A549 (cell line): ENCODE measurements around the gene EEIG1.

Experiments used
- CBX8 ChIP-seq: fragments of 200-600 bp; sonication (generic); IDR thresholded peaks from 2 replicates; pipeline ENCODE4 v1.6.1; 2016
- CEBPB ChIP-seq, 2 experiments: fragments of >200 bp in 1 of 2; sonication (Bioruptor Twin) in 1 of 2; formaldehyde crosslinking in 1 of 2; IDR thresholded peaks; 2 replicates each; pipeline ENCODE4 v1.6.1; 2012 to 2016
- EHMT2 ChIP-seq: fragments of 200-600 bp; sonication (generic); IDR thresholded peaks from 2 replicates; pipeline ENCODE4 v1.6.1; 2016; ENCODE audit warnings: antibody characterized with exemption, low read depth, mild to moderate bottlenecking, moderate library complexity
- EP300 ChIP-seq, 2 experiments: fragments of >200 bp; sonication (Bioruptor Twin); formaldehyde crosslinking; IDR thresholded peaks; 2 replicates in 1 of 2; 3 replicates in 1 of 2; pipeline ENCODE4 v1.6.1; 2016 to 2017
- JUN ChIP-seq, 2 experiments: fragments of >200 bp; sonication (Bioruptor Twin); formaldehyde crosslinking; IDR thresholded peaks; 2 replicates in 1 of 2; 3 replicates in 1 of 2; pipeline ENCODE4 v1.6.1; 2016 to 2017
- MAZ ChIP-seq: fragments of 150-350 bp; IDR thresholded peaks from 2 replicates; pipeline ENCODE4 v1.6.1; 2014; ENCODE audit warnings: antibody characterized with exemption, low read depth, low read length, borderline replicate concordance
- NR3C1 ChIP-seq: fragments of >200 bp; sonication (Bioruptor Twin); formaldehyde crosslinking; IDR thresholded peaks from 3 replicates; pipeline ENCODE4 v1.6.1; 2017
- RCOR1 ChIP-seq: fragments of 150-350 bp; IDR thresholded peaks from 2 replicates; pipeline ENCODE4 v1.6.1; 2014; ENCODE audit warnings: antibody characterized with exemption, low read length, low read depth
- TF ChIP-seq, protein P1 (sequence below): fragments of >200 bp; sonication (Bioruptor Twin); formaldehyde crosslinking; IDR thresholded peaks from 3 replicates; pipeline ENCODE4 v1.5.1; 2016

DNA sequence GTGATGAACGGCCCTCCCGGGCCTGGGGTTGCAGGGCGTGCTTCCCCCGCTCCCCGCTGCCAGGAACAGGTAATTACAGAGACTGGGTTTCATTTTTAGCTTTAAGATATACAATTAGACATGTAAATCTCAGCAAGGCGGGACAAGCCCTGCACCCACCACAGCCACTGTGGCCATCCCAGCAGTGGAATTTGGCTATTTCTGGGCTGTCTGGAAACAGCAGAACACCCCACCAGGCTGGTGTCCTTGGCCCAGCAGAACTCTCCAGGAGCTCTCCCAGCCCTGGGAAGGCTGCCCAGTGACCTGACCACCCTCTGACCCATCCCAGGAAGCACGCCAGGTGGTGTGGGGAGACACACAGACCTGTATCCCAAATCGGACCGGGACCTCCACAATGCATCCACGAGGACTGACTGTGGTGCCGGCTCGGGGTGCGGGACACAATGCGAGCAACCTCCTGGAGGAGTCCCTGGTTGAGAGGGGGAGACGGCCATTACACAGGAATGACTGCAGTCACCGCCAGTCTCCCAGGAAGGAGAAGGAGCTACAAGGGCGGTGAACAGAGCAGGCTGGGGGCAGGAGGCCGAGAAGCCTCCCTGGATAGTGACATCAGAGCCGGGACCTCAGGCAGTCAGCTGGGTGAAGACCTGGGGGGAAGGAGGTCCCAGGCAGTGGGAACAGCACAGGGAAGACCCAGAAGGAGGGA, 17.3 kb downstream of the EEIG1 start:
- TF ChIP-seq EHMT2 (no peak), CEBPB (IDR thresholded peaks at IDR 0.05) (no peak), CBX8 (no peak), EP300 (IDR thresholded peaks at IDR 0.05) (no peak), MAZ (no peak), JUN (IDR thresholded peaks at IDR 0.05) (no peak), RCOR1 (no peak), NR3C1 (no peak)
- TF ChIP-seq, protein P1, sequence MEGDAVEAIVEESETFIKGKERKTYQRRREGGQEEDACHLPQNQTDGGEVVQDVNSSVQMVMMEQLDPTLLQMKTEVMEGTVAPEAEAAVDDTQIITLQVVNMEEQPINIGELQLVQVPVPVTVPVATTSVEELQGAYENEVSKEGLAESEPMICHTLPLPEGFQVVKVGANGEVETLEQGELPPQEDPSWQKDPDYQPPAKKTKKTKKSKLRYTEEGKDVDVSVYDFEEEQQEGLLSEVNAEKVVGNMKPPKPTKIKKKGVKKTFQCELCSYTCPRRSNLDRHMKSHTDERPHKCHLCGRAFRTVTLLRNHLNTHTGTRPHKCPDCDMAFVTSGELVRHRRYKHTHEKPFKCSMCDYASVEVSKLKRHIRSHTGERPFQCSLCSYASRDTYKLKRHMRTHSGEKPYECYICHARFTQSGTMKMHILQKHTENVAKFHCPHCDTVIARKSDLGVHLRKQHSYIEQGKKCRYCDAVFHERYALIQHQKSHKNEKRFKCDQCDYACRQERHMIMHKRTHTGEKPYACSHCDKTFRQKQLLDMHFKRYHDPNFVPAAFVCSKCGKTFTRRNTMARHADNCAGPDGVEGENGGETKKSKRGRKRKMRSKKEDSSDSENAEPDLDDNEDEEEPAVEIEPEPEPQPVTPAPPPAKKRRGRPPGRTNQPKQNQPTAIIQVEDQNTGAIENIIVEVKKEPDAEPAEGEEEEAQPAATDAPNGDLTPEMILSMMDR = no peak
